Left ventricle myocardium inferior (tissue), 1 donor: ENCODE results near the gene TSC22D1. TPM values are rescaled to one million over a fixed set of nuclear protein-coding genes. Genes with fewer than 3 reads are reported as not detected.

Experiments
- DNase-seq: peaks from one replicate; pipeline ENCODE4 v3.0.0-alpha.2; 2020
- H3K27ac ChIP-seq: fragments of 200-600 bp; replicated peaks from 2 replicates; pipeline ENCODE4 v1.8.0; 2021
- H3K27me3 ChIP-seq: fragments of 200-600 bp; 2 replicates; pipeline ENCODE4 v1.8.0; 2021; ENCODE audit warnings: low read depth
- H3K36me3 ChIP-seq: fragments of 200-600 bp; 2 replicates; pipeline ENCODE4 v1.8.0; 2021
- H3K4me1 ChIP-seq: fragments of 200-600 bp; 2 replicates; pipeline ENCODE4 v1.8.0; 2021
- H3K4me3 ChIP-seq: fragments of 200-600 bp; 2 replicates; pipeline ENCODE4 v1.8.0; 2021; ENCODE audit warnings: mild to moderate bottlenecking, moderate library complexity
- H3K9me3 ChIP-seq: fragments of 200-600 bp; replicated peaks from 2 replicates; pipeline ENCODE4 v1.8.0; 2021
- intact Hi-C: fragments of 100-400 bp; cut with micrococcal nuclease; formaldehyde crosslinking; loops from one replicate; pipeline ENCODE4 v1.11.0; 2022
- total RNA-seq: library from RNA; stranded (reverse); fragmentation: NEBNext Ultra II Directional; extraction: Animal tissue kit (Norgen Biotek cat#: 25700); gene quantifications from one replicate; pipeline ENCODE4 v1.2.1, GENCODE V29; 2021
- TF ChIP-seq, protein P1 (sequence below): fragments of 200-600 bp; IDR thresholded peaks from 2 replicates; pipeline ENCODE4 v1.8.0; 2021; ENCODE audit warnings: antibody characterized with exemption, mild to moderate bottlenecking, borderline replicate concordance
- donor health status: DM: no; HTN: yes; CAD: no; lungs with severe emphysema.

Gene TSC22D1
- total RNA-seq, 1 donor from 2014 or later: 158 TPM

GRCh38 chr13:44448373-44448772 is 127.8 kb downstream of the TSC22D1 start:
- intact Hi-C loops: no loop called here
- Histone ChIP-seq H3K4me3 (no peak overlapping the region), H3K9me3 (no peaks in the 10 kb centered on the region), H3K27me3 (no peaks in the 10 kb centered on the region), H3K4me1 (peaks cover 6% of the 10 kb centered on the region), H3K36me3 (no peaks in the 10 kb centered on the region), H3K27ac (no peak overlapping the region)
- TF ChIP-seq, protein P1, sequence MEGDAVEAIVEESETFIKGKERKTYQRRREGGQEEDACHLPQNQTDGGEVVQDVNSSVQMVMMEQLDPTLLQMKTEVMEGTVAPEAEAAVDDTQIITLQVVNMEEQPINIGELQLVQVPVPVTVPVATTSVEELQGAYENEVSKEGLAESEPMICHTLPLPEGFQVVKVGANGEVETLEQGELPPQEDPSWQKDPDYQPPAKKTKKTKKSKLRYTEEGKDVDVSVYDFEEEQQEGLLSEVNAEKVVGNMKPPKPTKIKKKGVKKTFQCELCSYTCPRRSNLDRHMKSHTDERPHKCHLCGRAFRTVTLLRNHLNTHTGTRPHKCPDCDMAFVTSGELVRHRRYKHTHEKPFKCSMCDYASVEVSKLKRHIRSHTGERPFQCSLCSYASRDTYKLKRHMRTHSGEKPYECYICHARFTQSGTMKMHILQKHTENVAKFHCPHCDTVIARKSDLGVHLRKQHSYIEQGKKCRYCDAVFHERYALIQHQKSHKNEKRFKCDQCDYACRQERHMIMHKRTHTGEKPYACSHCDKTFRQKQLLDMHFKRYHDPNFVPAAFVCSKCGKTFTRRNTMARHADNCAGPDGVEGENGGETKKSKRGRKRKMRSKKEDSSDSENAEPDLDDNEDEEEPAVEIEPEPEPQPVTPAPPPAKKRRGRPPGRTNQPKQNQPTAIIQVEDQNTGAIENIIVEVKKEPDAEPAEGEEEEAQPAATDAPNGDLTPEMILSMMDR: no peak
- no peak for DNase-seq

DNA sequence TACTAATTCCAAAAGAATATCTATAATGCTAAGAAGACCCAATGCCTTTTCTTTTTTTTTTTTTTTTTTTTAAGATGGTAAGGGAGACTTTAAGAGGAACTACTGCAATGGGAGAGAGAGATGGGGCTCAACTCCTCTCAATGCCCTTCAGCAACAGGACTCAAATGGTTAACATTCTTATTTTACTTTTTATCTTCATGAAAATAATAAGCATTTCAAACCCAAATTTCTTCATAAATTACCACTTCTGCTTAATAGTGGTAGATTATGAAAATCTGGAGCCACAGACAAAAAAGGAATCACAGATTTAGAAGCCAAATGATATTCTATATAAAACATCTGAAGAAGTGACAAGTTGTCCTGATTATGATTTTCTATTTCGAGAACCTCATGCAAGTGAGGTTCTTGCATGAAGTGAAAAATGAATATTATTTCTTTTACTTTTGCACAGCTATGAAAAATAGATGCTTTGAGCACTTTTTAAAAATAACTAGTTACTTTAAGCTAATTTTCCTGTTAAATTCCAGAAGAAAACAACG is 128.3 kb downstream of the TSC22D1 start:
- H3K36me3 ChIP-seq: no peaks in the 10 kb centered on the region
- H3K27ac ChIP-seq: no peak overlapping the region
- no peak for DNase-seq
- TF ChIP-seq, protein P1: no peak
- H3K9me3 ChIP-seq: no peaks in the 10 kb centered on the region
- H3K4me3 ChIP-seq: no peak overlapping the region
- peaks cover 6% of the 10 kb centered on the region for H3K4me1 ChIP-seq
- H3K27me3 ChIP-seq: no peaks in the 10 kb centered on the region
- intact Hi-C loops: no loop called here

DNA sequence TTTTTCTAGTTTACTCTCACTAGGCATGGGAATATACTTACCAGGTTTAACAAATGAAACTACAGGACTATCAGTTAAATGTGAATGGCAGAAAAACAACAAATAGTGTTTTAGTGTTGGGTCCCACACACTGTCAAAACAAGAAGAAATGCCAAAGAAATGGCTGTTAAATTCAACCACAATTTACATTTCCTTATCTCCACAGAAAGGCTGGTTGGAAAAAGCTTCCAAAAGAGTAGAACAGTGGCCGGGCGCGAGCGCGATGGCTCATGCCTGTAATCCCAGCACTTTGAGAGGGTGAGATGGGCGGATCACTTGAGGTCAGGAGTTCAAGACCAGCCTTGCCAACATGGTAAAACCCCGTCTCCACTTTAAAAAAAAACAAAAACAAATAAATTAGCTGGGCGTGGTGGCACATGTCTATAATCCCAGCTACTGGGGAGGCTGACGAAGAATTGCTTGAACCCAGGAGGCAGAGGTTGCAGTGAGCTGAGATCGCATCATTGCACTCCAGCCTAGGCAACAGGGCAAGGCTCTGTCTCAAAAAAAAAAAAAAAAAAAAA is 136.0 kb downstream of the TSC22D1 start:
- DNase-seq: no peak
- intact Hi-C loops: no loop called here
- Histone ChIP-seq H3K27ac (no peak overlapping the region), H3K4me1 (peaks cover 28% of the 10 kb centered on the region), H3K36me3 (no peaks in the 10 kb centered on the region), H3K9me3 (no peaks in the 10 kb centered on the region), H3K27me3 (no peaks in the 10 kb centered on the region), H3K4me3 (no peak overlapping the region)
- TF ChIP-seq, protein P1: no peak

DNA sequence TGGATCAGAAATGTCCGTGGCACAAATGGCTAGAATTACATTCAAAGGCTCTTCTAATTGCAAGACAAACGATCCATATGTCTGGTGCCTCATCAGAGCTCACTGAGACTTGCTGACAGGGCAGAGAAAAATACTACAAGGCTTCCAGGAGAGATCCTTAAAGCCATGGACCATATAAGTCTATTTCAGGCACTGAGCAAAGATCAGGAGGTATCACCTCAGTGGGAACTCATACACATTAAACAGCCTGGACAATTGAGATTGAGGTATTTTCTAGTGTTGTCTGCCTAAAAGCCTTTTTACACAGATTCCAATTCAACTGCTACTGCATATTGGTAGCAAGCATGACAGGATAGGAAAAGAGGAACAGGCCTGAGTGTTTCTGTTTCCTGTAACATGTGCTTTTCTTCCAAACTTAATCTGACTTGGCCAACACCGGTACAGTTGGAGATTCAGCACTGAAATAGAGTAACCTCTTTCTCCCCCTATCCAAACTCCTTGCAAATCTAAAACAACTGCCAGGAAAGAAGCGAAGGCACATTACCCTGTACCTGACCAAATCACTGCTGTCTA is 136.6 kb downstream of the TSC22D1 start:
- TF ChIP-seq, protein P1: no peak
- Histone ChIP-seq H3K36me3 (peaks cover 5% of the 10 kb centered on the region), H3K4me1 (peaks cover 33% of the 10 kb centered on the region), H3K27ac (peak overlapping the region; percentile 18), H3K9me3 (no peaks in the 10 kb centered on the region), H3K4me3 (no peak overlapping the region), H3K27me3 (no peaks in the 10 kb centered on the region)
- no peak for DNase-seq
- intact Hi-C loops: loop anchor here (2.0 to 5.0 kb wide), 3 partner anchors 202 to 535 kb away; no protein-coding TSS in a partner anchor

DNA sequence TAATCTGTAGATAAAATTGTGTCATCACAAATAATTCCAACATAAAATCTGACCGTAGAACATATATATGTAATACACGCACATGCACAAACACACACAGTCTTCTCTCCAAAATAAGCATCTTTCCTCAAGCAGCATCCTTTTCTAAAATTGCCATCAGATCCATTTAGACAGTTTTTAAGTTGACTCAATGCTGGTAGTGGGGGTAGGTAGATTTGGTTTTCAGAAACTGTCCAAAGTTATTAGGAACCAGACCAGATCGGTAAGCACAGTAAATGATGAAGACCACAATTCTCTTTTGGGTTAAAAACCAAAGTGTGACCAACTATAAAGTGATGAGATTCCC is 137.9 kb downstream of the TSC22D1 start:
- intact Hi-C loops: loop anchor here (2.0 to 5.0 kb wide), 3 partner anchors 201 to 533 kb away; no protein-coding TSS in a partner anchor
- Histone ChIP-seq H3K27ac (no peak overlapping the region), H3K36me3 (peaks cover 19% of the 10 kb centered on the region), H3K4me1 (peaks cover 46% of the 10 kb centered on the region), H3K27me3 (no peaks in the 10 kb centered on the region), H3K9me3 (no peaks in the 10 kb centered on the region), H3K4me3 (no peak overlapping the region)
- DNase-seq: no peak
- TF ChIP-seq, protein P1: no peak
